ENCODE measurements around the gene SLC34A3. TPM values are rescaled to one million over a fixed set of nuclear protein-coding genes. Genes with fewer than 3 reads are reported as not detected.
A peak's percentile ranks its signal among the peaks of the same experiment; 100 is the strongest.

SLC34A3 gene
- polyA plus RNA-seq, 2 of the 4 experiments (the other 2 are of a cell fraction) = 0.05 TPM; not detected in 1

GRCh38 chr9:137262909-137263285 is 32.2 kb downstream of the SLC34A3 start:
- 90% methylated on average over 24 of the region's 24 CpGs for WGBS (ENCODE audit: missing lambda C conversion rate)
- no peak for DNase-seq (ENCODE audit: low read depth in 1 of 2, low spot score in 1 of 2)
- no peak for FAIRE-seq

DNA sequence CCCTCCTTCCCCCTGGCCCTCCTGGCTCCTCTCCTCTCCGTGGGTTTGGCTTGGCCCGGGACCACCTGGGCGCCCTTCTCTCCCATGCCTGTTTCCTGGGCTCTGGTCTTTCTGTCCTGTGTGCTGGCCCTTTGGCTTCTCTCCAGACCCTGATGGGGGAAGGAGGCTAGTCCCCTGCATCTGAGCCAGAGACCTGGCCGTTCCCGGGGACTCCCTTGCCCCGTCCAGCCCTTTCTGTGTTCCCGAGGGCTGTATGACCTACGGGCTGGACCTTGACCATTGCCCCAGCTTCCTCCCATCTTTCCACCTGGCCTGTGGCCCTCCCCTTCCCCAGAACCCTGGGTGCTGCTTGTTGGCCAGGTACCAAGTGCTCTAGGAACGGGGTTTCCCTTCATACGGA is 32.8 kb downstream of the SLC34A3 start:
- POLR2A ChIA-PET = interaction anchor here (1.0 kb wide), 1 partner anchor 23 kb away, joined by 4 read pairs; no protein-coding TSS in a partner anchor
- ATAC-seq = no peak
- no peak for FAIRE-seq
- CTCF ChIA-PET = interaction anchor here (1.1 to 17.1 kb wide), 3 partner anchors 10 to 23 kb away, joined by 3 to 236 read pairs (median 43); partner anchors contain the start of gene TUBB4B
- no peak for TF ChIP-seq JUN (IDR thresholded peaks at IDR 0.05)
- no peak for TF ChIP-seq ESRRA (IDR thresholded peaks at IDR 0.05; ENCODE audit: borderline replicate concordance, low read length)
- TF ChIP-seq CEBPB (IDR thresholded peaks at IDR 0.05) = no peak
- TF ChIP-seq SMC3 (IDR thresholded peaks at IDR 0.05) = no peak
- TF ChIP-seq NPAS2 (CRISPR knock-in tag; IDR thresholded peaks at IDR 0.05; ENCODE audit: borderline replicate concordance) = no peak
- Histone ChIP-seq H3K27ac (no peak overlapping the region), H3K4me3 (no peak overlapping the region), H3K9me3 (no peaks in the 10 kb centered on the region), H3K4me1 (peaks cover 10% of the 10 kb centered on the region), H3K4me2 (no peak overlapping the region)
- 80% methylated on average over 10 of the region's 10 CpGs for WGBS (ENCODE audit: missing lambda C conversion rate)
- no peak for DNase-seq (ENCODE audit: low read depth in 1 of 2, low spot score in 1 of 2)

More at GRCh38 chr9:137262909-137263285, 32.2 kb downstream of the SLC34A3 start:
- H3K9me3 ChIP-seq = no peaks in the 10 kb centered on the region
- ChIA-PET POLR2A (interaction anchor here (1.0 kb wide), 1 partner anchor 22 kb away, joined by 4 read pairs; no protein-coding TSS in a partner anchor), CTCF (interaction anchor here (1.0 to 17.1 kb wide), 4 partner anchors 10 to 29 kb away, joined by 4 to 236 read pairs (median 26); partner anchors contain the start of genes STPG3 and TUBB4B)
- peak in 1 of 2 experiments; percentile 15; a peak in 3 of 6 replicates for ATAC-seq
- no peak overlapping the region for H3K27ac ChIP-seq
- no peak for TF ChIP-seq MYC (IDR thresholded peaks at IDR 0.05; ENCODE audit: borderline replicate concordance, low read length)
- TF ChIP-seq CBX2 (IDR thresholded peaks at IDR 0.05; ENCODE audit: borderline replicate concordance, low read depth) = no peak
- peaks cover 4% of the 10 kb centered on the region; the same call in 2 of the 3 replicates for H3K4me1 ChIP-seq
- no peak overlapping the region for H3K4me3 ChIP-seq
- H3K4me2 ChIP-seq = no peak overlapping the region

DNA sequence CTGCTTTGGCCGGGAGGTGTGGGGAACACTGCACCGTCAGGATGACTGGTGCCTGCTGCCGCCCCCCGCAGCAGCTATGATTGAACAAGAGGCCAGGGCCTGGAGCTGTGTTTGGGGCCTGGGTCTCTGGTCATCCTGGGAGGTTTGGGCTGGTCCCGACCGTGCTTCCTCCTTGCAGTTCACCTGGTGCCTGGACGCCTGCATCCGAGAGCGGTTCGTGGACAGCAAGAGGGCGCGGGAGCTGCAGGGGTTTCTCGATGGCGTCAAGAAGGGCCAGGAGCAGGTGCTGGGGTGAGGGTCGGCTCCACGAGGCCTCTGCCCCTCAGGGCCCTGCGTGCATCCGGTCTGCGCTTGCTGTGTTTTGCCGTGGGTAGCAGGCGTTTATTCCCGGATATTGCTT is 33.4 kb downstream of the SLC34A3 start:
- WGBS (ENCODE audit: missing lambda C conversion rate) = 95% methylated on average over 21 of the region's 22 CpGs
- no peak overlapping the region for H3K4me2 ChIP-seq
- H3K4me3 ChIP-seq = no peak overlapping the region
- no peak overlapping the region for H3K27ac ChIP-seq
- H3K4me1 ChIP-seq = peaks cover 15% of the 10 kb centered on the region
- CTCF ChIA-PET = interaction anchor here (1.1 to 17.1 kb wide), 6 partner anchors 9 to 75 kb away, joined by 3 to 236 read pairs (median 4); partner anchors contain the start of gene TUBB4B
- DNase-seq (ENCODE audit: low read depth in 1 of 2, low spot score in 1 of 2) (no peak), FAIRE-seq (no peak), ATAC-seq (no peak)
- POLR2A ChIA-PET = interaction anchor here (0.9 kb wide), 1 partner anchor 23 kb away, joined by 3 read pairs; no protein-coding TSS in a partner anchor
- H3K9me3 ChIP-seq = no peaks in the 10 kb centered on the region
- TF ChIP-seq BHLHE40 (IDR thresholded peaks at IDR 0.05; ENCODE audit: low read depth, low read length) (no peak), SREBF2 (IDR thresholded peaks at IDR 0.05) (no peak), ESRRA (IDR thresholded peaks at IDR 0.05; ENCODE audit: borderline replicate concordance, low read length) (no peak), RNF2 (IDR thresholded peaks at IDR 0.05; ENCODE audit: borderline replicate concordance, low read depth) (no peak), KDM5A (IDR thresholded peaks at IDR 0.05) (no peak), EHMT2 (IDR thresholded peaks at IDR 0.05; ENCODE audit: low read depth) (no peak), ZSCAN20 (CRISPR knock-in tag; IDR thresholded peaks at IDR 0.05) (no peak), KDM1A (IDR thresholded peaks at IDR 0.05; ENCODE audit: low read depth) (no peak), JUN (IDR thresholded peaks at IDR 0.05) (no peak), POLR2A (IDR thresholded peaks at IDR 0.05; ENCODE audit: low read length) (no peak), HEYL (CRISPR knock-in tag; IDR thresholded peaks at IDR 0.05) (no peak), HDAC2 (IDR thresholded peaks at IDR 0.05) (no peak), HOXA7 (CRISPR knock-in tag; IDR thresholded peaks at IDR 0.05) (no peak), MAFK (IDR thresholded peaks at IDR 0.05; ENCODE audit: partially characterized antibody) (no peak), BCL3 (IDR thresholded peaks at IDR 0.05) (no peak), POLR2AphosphoS2 (conservative IDR thresholded peaks at IDR 0.05; ENCODE audit: low read length) (no peak), FOSL2 (IDR thresholded peaks at IDR 0.05) (no peak), FOSL2 (CRISPR knock-in tag; IDR thresholded peaks at IDR 0.05) (no peak), TFCP2L1 (CRISPR knock-in tag; IDR thresholded peaks at IDR 0.05) (no peak)
- TF ChIP-seq, protein P1, sequence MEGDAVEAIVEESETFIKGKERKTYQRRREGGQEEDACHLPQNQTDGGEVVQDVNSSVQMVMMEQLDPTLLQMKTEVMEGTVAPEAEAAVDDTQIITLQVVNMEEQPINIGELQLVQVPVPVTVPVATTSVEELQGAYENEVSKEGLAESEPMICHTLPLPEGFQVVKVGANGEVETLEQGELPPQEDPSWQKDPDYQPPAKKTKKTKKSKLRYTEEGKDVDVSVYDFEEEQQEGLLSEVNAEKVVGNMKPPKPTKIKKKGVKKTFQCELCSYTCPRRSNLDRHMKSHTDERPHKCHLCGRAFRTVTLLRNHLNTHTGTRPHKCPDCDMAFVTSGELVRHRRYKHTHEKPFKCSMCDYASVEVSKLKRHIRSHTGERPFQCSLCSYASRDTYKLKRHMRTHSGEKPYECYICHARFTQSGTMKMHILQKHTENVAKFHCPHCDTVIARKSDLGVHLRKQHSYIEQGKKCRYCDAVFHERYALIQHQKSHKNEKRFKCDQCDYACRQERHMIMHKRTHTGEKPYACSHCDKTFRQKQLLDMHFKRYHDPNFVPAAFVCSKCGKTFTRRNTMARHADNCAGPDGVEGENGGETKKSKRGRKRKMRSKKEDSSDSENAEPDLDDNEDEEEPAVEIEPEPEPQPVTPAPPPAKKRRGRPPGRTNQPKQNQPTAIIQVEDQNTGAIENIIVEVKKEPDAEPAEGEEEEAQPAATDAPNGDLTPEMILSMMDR (IDR thresholded peaks at IDR 0.05) = no peak
- TF ChIP-seq, protein P2, sequence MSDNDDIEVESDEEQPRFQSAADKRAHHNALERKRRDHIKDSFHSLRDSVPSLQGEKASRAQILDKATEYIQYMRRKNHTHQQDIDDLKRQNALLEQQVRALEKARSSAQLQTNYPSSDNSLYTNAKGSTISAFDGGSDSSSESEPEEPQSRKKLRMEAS (IDR thresholded peaks at IDR 0.05) = no peak
